WERI-Rb-1 (cell line): ENCODE measurements around the gene UCN2.

ENCODE experiments used
- DNase-seq: peaks from one replicate; pipeline ENCODE4 v3.0.0-alpha.2; 2020
- H3K27ac ChIP-seq: fragments of 250-450 bp; sonication (Bioruptor Pico); 2 replicates; pipeline ENCODE4 v1.5.1; 2020; ENCODE audit warnings: mild to moderate bottlenecking, moderate library complexity
- H3K27me3 ChIP-seq: fragments of 250-450 bp; sonication (Bioruptor Pico); 2 replicates; pipeline ENCODE4 v1.5.1; 2021; ENCODE audit warnings: mild to moderate bottlenecking, low read depth, moderate library complexity; ENCODE audit not compliant: insufficient read depth, severe bottlenecking
- H3K36me3 ChIP-seq: fragments of 250-450 bp; sonication (Bioruptor Pico); 2 replicates; pipeline ENCODE4 v1.5.1; 2020; ENCODE audit warnings: mild to moderate bottlenecking, moderate library complexity
- H3K4me3 ChIP-seq: 2 replicates; pipeline ENCODE4 v1.5.1; 2011; ENCODE audit warnings: low read depth, mild to moderate bottlenecking, control low read depth, low read length
- H3K9me3 ChIP-seq: fragments of 250-450 bp; sonication (Bioruptor Pico); 2 replicates; pipeline ENCODE4 v1.5.1; 2021; ENCODE audit warnings: mild to moderate bottlenecking, moderate library complexity; ENCODE audit not compliant: severe bottlenecking
- TF ChIP-seq, protein P1 (sequence below): IDR thresholded peaks from 2 replicates; pipeline ENCODE4 v1.5.1; 2011; ENCODE audit warnings: low read depth, mild to moderate bottlenecking, control low read depth, inconsistent platforms, low read length

The UCN2 gene

DNA sequence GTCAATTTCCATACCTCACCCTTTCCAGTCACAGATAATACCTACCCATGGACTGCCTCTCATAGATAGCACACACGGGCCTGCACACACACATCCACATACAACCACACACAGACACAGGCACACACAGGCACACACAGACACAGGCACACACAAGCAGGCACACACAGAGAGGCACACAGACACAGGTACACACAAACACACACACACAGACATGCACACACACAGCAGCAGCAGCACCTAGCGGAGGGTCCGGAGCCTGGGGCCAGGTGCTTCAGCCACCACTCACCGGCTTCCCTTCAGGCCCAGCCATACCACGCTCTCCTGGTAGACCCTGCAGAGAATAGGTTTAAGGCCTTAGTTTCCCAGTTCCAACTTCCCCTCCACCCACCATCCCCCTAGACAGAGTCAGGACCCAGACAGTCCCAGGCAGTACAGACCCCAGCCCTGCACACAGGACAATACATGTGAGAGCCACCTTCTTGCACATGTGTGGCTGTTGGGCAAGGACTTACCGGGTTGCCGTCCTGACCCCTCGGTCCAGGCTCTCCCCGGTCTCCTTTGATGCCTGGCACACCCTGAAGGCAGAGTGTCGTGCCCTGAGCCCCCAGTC is 10.5 kb upstream of the UCN2 start:
- peaks cover 15% of the 10 kb centered on the region for H3K36me3 ChIP-seq
- DNase-seq, result no peak
- TF ChIP-seq, protein P1, sequence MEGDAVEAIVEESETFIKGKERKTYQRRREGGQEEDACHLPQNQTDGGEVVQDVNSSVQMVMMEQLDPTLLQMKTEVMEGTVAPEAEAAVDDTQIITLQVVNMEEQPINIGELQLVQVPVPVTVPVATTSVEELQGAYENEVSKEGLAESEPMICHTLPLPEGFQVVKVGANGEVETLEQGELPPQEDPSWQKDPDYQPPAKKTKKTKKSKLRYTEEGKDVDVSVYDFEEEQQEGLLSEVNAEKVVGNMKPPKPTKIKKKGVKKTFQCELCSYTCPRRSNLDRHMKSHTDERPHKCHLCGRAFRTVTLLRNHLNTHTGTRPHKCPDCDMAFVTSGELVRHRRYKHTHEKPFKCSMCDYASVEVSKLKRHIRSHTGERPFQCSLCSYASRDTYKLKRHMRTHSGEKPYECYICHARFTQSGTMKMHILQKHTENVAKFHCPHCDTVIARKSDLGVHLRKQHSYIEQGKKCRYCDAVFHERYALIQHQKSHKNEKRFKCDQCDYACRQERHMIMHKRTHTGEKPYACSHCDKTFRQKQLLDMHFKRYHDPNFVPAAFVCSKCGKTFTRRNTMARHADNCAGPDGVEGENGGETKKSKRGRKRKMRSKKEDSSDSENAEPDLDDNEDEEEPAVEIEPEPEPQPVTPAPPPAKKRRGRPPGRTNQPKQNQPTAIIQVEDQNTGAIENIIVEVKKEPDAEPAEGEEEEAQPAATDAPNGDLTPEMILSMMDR, result no peak

DNA sequence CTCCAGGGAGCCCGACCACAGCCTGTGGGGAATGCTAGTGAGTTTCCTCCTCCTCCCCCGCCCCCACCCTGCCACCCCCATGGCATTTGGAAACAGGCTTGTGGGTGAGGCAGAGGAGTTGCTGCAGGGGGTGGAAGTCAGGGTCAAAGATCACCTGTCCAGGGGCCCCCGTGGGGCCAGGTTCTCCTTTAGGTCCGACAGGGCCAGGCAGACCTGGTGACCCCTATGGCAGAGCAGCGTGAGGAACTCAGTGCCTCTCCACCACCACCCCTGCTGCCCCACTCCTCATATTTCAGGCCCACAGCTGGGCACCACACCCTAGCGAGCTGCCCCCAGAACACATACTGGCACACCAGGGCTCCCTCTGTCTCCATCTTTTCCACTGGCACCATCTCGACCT is 8.9 kb upstream of the UCN2 start:
- TF ChIP-seq, protein P1, result no peak
- Histone ChIP-seq H3K9me3 (no peaks in the 10 kb centered on the region), H3K27ac (no peak overlapping the region), H3K36me3 (peaks cover 12% of the 10 kb centered on the region), H3K27me3 (no peaks in the 10 kb centered on the region), H3K4me3 (no peak overlapping the region)
- no peak for DNase-seq

More for the DNA sequence above, 10.5 kb upstream of the UCN2 start:
- Histone ChIP-seq H3K4me3 (no peak overlapping the region), H3K27ac (no peak overlapping the region), H3K27me3 (no peaks in the 10 kb centered on the region), H3K9me3 (no peaks in the 10 kb centered on the region)

DNA sequence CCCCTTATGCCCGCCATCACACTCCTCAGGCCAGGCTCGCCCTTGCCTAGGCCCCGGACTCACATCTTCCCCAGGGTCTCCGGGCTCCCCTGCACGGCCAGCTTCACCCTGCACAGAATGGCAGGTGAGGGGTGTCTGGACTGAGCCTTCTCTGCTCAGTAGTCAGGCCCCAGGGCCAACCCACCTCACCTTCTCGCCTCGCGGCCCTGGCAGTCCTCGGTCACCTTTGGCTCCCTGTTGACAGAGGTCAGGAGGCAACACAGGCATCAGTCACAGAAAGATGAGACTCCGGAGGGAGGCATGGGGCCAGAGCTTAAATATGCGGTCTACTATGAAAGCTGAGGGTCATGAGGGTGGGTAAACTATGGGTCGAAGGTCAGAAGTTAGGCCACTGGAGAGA is 8.4 kb upstream of the UCN2 start:
- DNase-seq, result no peak
- TF ChIP-seq, protein P1, result no peak
- Histone ChIP-seq H3K27me3 (no peaks in the 10 kb centered on the region), H3K9me3 (no peaks in the 10 kb centered on the region), H3K4me3 (no peak overlapping the region), H3K27ac (no peak overlapping the region), H3K36me3 (peaks cover 6% of the 10 kb centered on the region; the same call in 1 of the 2 replicates)

DNA sequence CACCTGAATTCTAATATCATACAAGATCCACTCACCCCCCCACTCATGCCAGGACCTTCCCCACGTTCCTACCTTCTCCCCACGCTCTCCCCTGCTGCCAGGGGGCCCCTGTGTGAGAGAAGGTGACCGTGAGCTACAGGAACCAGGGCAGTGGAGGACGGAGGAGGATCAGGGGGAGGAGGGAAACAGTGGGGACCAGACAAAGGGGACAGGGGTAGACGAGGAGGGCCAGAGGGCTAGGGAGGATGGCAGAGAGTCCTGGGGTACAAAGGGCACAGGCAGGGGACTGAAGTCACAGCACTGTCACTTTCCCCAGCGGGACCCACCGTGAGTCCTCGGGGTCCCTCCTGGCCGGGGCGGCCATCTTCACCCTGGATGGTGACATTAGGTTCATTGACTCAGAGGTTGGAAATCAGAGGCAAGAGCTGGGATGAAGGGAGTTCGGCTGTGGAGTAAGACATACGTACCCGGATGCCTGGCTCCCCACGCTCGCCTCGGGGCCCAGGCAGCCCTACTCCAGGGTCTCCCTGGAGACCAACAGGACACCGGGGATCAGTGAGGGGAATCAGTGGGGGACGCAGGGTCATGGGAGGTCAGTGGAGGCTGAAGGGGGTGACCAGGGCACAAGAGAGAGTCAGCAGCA is 6.3 kb upstream of the UCN2 start:
- Histone ChIP-seq H3K36me3 (peaks cover 8% of the 10 kb centered on the region; the same call in 1 of the 2 replicates), H3K27ac (no peak overlapping the region)
- TF ChIP-seq, protein P1, result no peak

DNA sequence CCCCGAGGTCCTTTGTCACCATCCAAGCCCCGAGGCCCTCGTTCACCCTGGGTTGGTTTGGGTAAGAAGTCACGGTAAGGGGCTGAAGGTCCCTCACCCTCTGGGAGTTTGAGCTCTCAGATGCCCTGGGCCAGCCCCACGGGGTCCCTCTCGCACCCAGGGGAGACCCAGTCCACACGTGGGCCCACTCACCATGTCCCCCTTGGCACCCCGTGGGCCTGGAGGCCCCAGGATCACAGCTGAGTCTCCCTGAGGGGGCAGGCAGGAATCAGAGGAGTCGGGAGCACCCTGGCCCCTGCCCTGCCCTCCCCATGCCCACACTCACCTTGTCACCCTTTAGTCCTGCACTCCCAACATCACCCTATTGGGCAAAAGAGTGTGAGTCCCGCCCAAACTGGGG is 5.8 kb upstream of the UCN2 start:
- TF ChIP-seq, protein P1, result no peak
- no peak overlapping the region for H3K27ac ChIP-seq
- no peak for DNase-seq
- no peaks in the 10 kb centered on the region for H3K27me3 ChIP-seq
- H3K4me3 ChIP-seq, result no peak overlapping the region
- no peaks in the 10 kb centered on the region for H3K9me3 ChIP-seq
- H3K36me3 ChIP-seq, result peaks cover 8% of the 10 kb centered on the region; the same call in 1 of the 2 replicates

More for the DNA sequence above, 6.3 kb upstream of the UCN2 start:
- no peak for DNase-seq
- Histone ChIP-seq H3K4me3 (no peak overlapping the region), H3K27me3 (no peaks in the 10 kb centered on the region), H3K9me3 (no peaks in the 10 kb centered on the region)
